Activated CD4-positive, alpha-beta T cell treated with anti-CD3 and anti-CD28 coated beads, Interleukin-2, amount 50 U/mL, for 48 hours (primary cell): Measurements from ENCODE around the gene GRIK5.
A peak's percentile ranks its signal among the peaks of the same experiment; 100 is the strongest.
"Not testable (repeated sequence)": the region's sequence is repeated elsewhere in the genome, so short reads cannot be mapped to it uniquely, and the experiment has no call there.

Source experiments
- DNase-seq, 2 experiments: peaks; one replicate each; pipeline ENCODE4 v3.0.0-alpha.2; 2020

Gene GRIK5

DNA sequence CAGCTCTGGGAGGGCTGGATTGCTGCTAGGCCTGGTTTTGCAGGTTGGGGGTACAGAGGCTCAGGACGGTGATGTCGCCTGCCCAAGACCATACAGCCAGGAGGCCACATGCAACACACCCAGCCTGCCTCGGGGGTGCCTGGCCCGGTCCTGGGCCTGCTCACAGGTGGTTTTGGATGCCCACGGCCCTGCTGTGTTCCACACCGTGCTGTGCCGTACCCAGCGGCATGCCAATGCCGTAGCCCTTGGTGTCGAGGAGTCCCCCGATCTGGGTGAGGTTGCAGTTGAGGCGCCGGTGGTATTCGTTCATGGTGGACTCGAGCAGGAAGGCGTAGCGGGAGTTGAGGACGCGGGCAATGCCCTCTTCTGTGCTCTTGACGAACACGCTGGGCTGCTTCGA lies 64.5 kb downstream of the GRIK5 start:
- no peak for DNase-seq

GRCh38 chr19:42003506-42004294 lies 66.3 kb downstream of the GRIK5 start:
- DNase-seq: no peak

DNA sequence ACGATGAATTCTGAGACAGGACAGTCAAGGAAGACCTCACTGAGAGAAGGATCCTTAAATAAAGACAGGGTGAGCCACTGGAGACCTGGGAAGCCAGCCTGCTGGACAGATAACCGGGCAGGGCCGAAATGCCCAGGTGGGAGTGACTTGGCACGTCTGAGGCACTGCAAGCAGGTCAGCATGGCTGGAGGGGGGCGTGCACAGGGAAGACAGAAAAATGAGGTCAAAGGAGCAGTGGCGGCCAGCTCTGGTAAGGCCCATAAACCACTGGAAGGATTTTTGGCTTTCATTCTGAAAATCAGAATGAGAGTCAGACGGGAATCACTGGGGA lies 70.2 kb downstream of the GRIK5 start:
- no peak for DNase-seq

DNA sequence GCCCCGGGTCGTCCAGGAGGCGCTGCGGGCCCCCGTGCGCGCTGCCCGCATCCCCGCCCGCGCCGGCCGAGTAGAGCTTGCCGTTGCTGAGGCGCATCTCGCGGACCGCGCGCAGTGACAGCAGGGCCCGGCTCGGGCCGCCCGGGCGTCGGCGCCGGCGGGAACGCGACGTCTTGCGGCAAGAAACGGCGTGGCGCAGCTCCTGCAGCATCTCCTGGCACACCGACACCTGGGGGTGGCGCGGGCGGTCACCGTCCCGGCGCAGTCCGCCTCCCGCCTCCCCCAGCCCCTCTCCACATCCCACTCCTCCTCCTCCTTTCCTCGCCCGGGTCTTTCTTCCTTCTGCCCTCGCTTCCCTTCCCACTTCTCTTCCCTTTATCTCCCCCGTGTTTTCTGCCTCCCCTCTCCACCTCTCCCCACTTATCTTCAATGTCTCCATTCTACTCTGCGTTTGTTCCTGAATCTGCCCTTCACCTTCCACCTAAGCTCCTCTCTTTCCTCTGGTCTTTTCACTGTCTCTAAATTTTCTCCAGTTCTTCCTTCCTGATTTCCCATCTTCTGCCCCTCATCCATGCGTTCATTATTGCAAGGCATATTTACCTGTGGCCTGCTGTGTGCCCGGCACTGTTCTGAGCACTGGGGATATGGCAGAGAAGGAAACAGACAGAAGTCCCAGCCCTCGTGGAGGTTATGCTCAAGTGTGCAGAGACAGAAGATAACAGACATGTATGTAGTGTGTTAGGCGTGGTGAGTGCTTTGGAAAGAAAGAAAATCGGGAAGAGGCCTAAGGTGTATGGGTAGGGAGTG lies 70.7 kb downstream of the GRIK5 start:
- DNase-seq: no peak

- DNase-seq: peak; percentile 63 to 69
Measured at GRCh38 chr19:41998246-41999020, 71.6 kb downstream of the GRIK5 start.

GRCh38 chr19:41997851-41998229 lies 72.2 kb downstream of the GRIK5 start:
- peak in 1 of 2 experiments; percentile 12 for DNase-seq

- peak; percentile 53 for DNase-seq
Measured at GRCh38 chr19:41997121-41997850, 72.7 kb downstream of the GRIK5 start.

GRCh38 chr19:41995959-41996797 lies 73.8 kb downstream of the GRIK5 start:
- no peak for DNase-seq

DNA sequence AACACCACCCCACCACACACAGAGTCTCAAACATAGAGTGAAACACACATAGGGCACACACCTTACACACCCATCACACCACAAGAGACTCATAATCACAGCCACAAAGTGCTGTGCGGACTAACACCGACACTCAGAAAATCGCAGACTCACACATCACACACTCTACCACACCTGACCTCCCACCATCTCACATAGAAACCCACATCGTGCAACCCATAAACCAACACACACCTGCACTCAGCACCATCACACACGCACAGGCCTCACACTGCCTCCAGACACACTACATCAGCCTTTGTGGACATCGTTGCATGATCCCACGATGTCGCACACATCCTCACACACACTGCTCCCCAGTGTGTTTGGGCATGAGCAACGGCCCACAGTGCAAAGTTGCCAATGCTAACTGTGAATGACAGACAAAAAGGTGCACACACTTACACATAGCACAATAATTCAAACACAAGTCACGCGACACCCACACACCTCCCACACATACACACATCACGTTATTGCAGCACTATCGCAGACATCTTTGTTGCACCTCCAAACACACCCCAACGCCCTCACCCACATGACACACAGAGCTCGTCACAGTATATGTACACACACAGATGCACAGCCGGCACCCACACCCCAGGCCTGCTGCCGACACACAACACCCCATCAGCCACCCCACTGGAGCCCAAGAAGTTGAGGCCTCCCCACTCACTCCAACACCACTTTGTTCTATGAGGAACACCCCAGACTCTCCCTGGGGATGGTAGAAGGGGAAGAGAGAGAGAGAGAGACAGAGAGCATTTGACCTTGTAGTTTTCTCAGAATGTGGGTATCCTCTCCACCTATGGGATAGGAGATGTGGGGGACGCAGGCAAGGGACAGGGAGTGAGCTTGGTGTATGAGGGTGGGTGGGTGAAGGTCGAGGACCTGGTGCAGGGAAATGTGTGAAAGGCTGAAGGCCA lies 74.7 kb downstream of the GRIK5 start:
- no peak for DNase-seq

DNA sequence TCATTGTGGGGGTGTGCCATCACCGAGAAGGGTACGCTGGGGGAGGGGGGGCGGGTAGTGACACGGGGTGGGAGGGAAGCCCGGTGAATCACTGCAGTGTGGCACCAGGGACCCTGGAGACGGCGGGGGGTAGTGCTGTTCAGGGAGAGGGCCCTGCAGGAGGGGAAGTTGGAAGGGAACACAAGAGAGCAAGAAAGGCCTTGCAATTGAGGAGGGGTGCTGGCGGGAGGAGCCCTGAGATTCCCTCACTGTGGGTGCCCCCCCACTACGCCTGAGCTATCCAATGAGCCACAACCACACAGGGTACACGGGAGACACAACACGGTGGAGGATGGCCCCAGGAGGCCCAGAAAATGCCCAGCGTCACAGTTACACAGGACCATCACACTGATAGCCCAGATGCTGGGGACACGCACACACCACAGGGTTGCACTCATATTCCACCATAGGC lies 75.5 kb downstream of the GRIK5 start:
- DNase-seq: no peak

GRCh38 chr19:41993612-41994483 lies 76.2 kb downstream of the GRIK5 start, which contains the start of gene ATP1A3:
Gene ATP1A3 (minus strand): TSS chr19:41994230. CDS start chr19:41994076, 154 bp downstream.
- DNase-seq: peak; percentile 49 to 62

- DNase-seq: not testable (repeated sequence)
Measured at GRCh38 chr19:41991925-41992569, 78.0 kb downstream of the GRIK5 start.

DNA sequence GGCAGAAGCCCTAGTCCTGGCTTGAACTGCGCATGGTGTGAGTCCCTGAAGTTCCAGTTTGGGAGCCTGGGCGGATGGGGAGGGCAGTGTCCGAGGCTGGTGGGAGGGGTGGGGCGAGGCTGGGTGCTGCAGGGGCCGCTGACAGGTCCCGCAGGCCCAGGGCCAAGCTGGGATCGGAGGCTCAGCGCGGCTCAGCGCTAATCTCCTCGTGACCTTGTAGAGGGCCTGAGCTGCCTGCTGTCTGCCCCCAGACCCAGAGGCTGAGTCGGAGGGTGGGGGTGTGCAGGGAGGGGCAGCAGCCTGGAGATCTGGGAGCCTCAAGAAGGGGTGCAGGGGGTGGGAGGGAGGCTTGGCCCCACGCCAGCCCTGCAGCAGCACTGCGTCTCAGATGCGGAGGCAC lies 79.0 kb downstream of the GRIK5 start:
- DNase-seq: no peak

GRCh38 chr19:41990615-41991014 lies 79.4 kb downstream of the GRIK5 start:
- DNase-seq: no peak

GRCh38 chr19:41990028-41990427 lies 80.0 kb downstream of the GRIK5 start:
- DNase-seq: no peak

DNA sequence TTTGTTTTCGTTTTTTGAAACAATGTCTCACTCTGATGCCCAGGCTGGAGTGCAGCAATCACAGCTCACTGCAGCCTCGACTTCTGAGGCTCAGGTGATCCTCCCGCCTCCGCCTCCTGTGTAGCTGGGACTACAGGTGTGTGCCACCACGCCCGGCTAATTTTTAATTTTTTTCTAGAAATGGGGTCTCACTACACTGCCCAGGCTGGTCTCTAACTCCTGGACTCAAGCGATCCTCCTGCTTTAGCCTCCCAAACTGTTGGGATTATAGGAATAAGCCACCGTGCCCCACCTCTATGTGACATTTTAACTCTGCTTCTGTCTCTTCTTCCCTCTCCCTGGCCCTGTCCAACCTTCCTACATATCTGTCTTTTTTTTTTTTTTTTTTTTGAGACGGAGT lies 81.1 kb downstream of the GRIK5 start:
- no peak for DNase-seq

GRCh38 chr19:41987141-41987860 lies 82.7 kb downstream of the GRIK5 start:
- DNase-seq: no peak

DNA sequence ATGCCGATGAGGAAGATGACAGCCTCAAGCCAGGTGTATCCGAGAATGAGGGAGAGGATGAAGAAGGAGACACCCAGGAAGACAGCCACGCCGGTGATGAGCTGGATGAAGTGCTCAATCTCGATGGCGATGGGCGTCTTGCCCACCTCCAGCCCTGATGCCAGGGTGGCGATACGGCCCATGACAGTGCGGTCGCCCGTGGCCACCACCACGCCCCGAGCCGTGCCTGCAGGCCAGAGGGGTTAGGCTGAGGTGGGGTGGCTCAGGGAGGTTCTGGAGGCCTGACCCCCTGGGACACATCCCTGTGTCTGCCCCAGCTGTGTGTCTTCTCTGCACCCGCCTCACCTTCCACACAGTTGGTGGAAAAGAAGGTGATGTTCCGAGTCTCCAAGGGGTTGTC lies 85.0 kb downstream of the GRIK5 start:
- no peak for DNase-seq
